Hematopoietic multipotent progenitor cell treated with erythropoietin and hydrocortisone succinate and interleukin-3 and kit ligand, for 4 days (in vitro differentiated cells): ENCODE results near the gene SOCS4.
A peak's percentile ranks its signal among the peaks of the same experiment; 100 is the strongest.
"Not testable (repeated sequence)": the region's sequence is repeated elsewhere in the genome, so short reads cannot be mapped to it uniquely, and the experiment has no call there.

ENCODE experiments used
- DNase-seq: peaks from one replicate; pipeline ENCODE4 v3.0.0-alpha.2; 2015

SOCS4 gene

GRCh38 chr14:55026793-55027561 lies at the start of gene SOCS4, which contains the start of gene WDHD1:
Gene SOCS4, plus strand, starts transcription at chr14:55027236. Its CDS starts 15,806 bp downstream, at chr14:55043042.
Gene WDHD1, minus strand, starts transcription at chr14:55027099. Its CDS starts 312 bp downstream, at chr14:55026787.
- peak; percentile 98 for DNase-seq

- DNase-seq = no peak
These were observed 48.0 kb upstream of the SOCS4 start for GRCh38 chr14:54979039-54979438.

GRCh38 chr14:54981698-54982097 lies 45.3 kb upstream of the SOCS4 start:
- DNase-seq = peak; percentile 42

- no peak for DNase-seq
These were observed 41.9 kb upstream of the SOCS4 start for GRCh38 chr14:54985156-54985555.

GRCh38 chr14:55000381-55000780 lies 26.7 kb upstream of the SOCS4 start:
- peak; percentile 79 for DNase-seq

GRCh38 chr14:55005071-55005470 lies 22.0 kb upstream of the SOCS4 start:
- DNase-seq = no peak

- DNase-seq = no peak
These were observed 12.0 kb upstream of the SOCS4 start for GRCh38 chr14:55015006-55015405.

GRCh38 chr14:55019968-55020554 lies 7.0 kb upstream of the SOCS4 start:
- peak; percentile 13 for DNase-seq

- not testable (repeated sequence) for DNase-seq
These were observed 2.7 kb upstream of the SOCS4 start for GRCh38 chr14:55024365-55024764.

- no peak for DNase-seq
These were observed 1.1 kb upstream of the SOCS4 start for GRCh38 chr14:55025948-55026347.

- no peak for DNase-seq
These were observed 619 bp upstream of the SOCS4 start for GRCh38 chr14:55026441-55026792.

GRCh38 chr14:55028066-55028465 lies 1.0 kb downstream of the SOCS4 start:
- peak; percentile 22 for DNase-seq

GRCh38 chr14:55028476-55028875 lies 1.4 kb downstream of the SOCS4 start:
- no peak for DNase-seq

- DNase-seq = peak; percentile 12
These were observed 4.2 kb downstream of the SOCS4 start for GRCh38 chr14:55031190-55031589.

- not testable (repeated sequence) for DNase-seq
These were observed 11.0 kb downstream of the SOCS4 start for GRCh38 chr14:55037995-55038394.

- DNase-seq = no peak
These were observed 11.7 kb downstream of the SOCS4 start for GRCh38 chr14:55038708-55039107.

- no peak for DNase-seq
These were observed 16.5 kb downstream of the SOCS4 start for GRCh38 chr14:55043528-55043927.

GRCh38 chr14:55045087-55045486 lies 18.1 kb downstream of the SOCS4 start:
- DNase-seq = no peak

GRCh38 chr14:55047301-55048053 lies 20.4 kb downstream of the SOCS4 start:
- no peak for DNase-seq

- DNase-seq = no peak
These were observed 21.9 kb downstream of the SOCS4 start for GRCh38 chr14:55048900-55049436.

GRCh38 chr14:55051165-55051422 lies 24.1 kb downstream of the SOCS4 start:
- DNase-seq = no peak

GRCh38 chr14:55051423-55052268 lies 24.6 kb downstream of the SOCS4 start, which contains the start of gene MAPK1IP1L:
Gene MAPK1IP1L, plus strand, starts transcription at chr14:55051647. Its CDS starts 10,037 bp downstream, at chr14:55061684.
- peak; percentile 95 for DNase-seq
